DND-41 (cell line): Measurements from ENCODE around the gene TMEM44.

Source experiments
- ATAC-seq: fragments of 200-7000 bp; cut with Tn5 transposase; 3 replicates; pipeline ENCODE4 v1.9.1; 2021; ENCODE audit warnings: low read depth; ENCODE audit not compliant: insufficient read depth
- DNase-seq: peaks from one replicate; pipeline ENCODE4 v3.0.0-alpha.2; 2020
- H2AFZ ChIP-seq: 2 replicates; pipeline ENCODE4 v1.6.0; 2012; ENCODE audit warnings: low read depth, low read length
- H3K27ac ChIP-seq: 2 replicates; pipeline ENCODE4 v1.5.1; 2012; ENCODE audit warnings: low read length, inconsistent platforms
- H3K27me3 ChIP-seq: fragments of 200-600 bp; sonication (generic); 2 replicates; pipeline ENCODE4 v1.6.0; 2012; ENCODE audit warnings: low read length, mild to moderate bottlenecking, inconsistent platforms; ENCODE audit not compliant: insufficient read depth, poor library complexity
- H3K36me3 ChIP-seq: 2 replicates; pipeline ENCODE4 v1.5.1; 2012; ENCODE audit warnings: low read length, inconsistent platforms; ENCODE audit not compliant: insufficient read depth
- H3K4me1 ChIP-seq: 2 replicates; pipeline ENCODE4 v1.5.1; 2012; ENCODE audit warnings: mild to moderate bottlenecking, low read length; ENCODE audit not compliant: insufficient read depth
- H3K4me2 ChIP-seq: 2 replicates; pipeline ENCODE4 v1.6.0; 2012; ENCODE audit warnings: mild to moderate bottlenecking, moderate library complexity, low read length, inconsistent platforms; ENCODE audit not compliant: insufficient read depth
- H3K4me3 ChIP-seq, 2 experiments: fragments of 200-600 bp in 1 of 2; shearing (Covaris generic) in 1 of 2; 2 replicates each; pipeline ENCODE4 v1.5.1; 2012 to 2016; ENCODE audit warnings: inconsistent platforms in 2 of 2, low read length in 2 of 2, mild to moderate bottlenecking in 2 of 2, low read depth in 1 of 2, moderate library complexity in 1 of 2
- H3K79me2 ChIP-seq: 2 replicates; pipeline ENCODE4 v1.6.0; 2012; ENCODE audit warnings: low read length, inconsistent platforms; ENCODE audit not compliant: insufficient read depth
- H3K9ac ChIP-seq: 2 replicates; pipeline ENCODE4 v1.6.0; 2012; ENCODE audit warnings: low read depth, mild to moderate bottlenecking, inconsistent platforms, low read length, moderate library complexity
- H3K9me3 ChIP-seq: 2 replicates; pipeline ENCODE4 v1.5.1; 2012; ENCODE audit warnings: low read length, moderate library complexity, mild to moderate bottlenecking, inconsistent platforms; ENCODE audit not compliant: insufficient read depth, severe bottlenecking
- H4K20me1 ChIP-seq: 2 replicates; pipeline ENCODE4 v1.6.0; 2012; ENCODE audit warnings: low read length; ENCODE audit not compliant: insufficient read depth
- CTCF ChIP-seq: IDR thresholded peaks from 2 replicates; pipeline ENCODE4 v1.5.1; 2012; ENCODE audit warnings: borderline replicate concordance, low read length, moderate library complexity, mild to moderate bottlenecking; ENCODE audit not compliant: poor library complexity, severe bottlenecking; ENCODE audit errors: extremely low read depth
- EZH2 ChIP-seq: IDR thresholded peaks from 3 replicates; pipeline ENCODE4 v1.6.1; 2012; ENCODE audit warnings: borderline replicate concordance, low read depth, mild to moderate bottlenecking, moderate library complexity, low read length, inconsistent platforms; ENCODE audit not compliant: severe bottlenecking

TMEM44 gene

DNA sequence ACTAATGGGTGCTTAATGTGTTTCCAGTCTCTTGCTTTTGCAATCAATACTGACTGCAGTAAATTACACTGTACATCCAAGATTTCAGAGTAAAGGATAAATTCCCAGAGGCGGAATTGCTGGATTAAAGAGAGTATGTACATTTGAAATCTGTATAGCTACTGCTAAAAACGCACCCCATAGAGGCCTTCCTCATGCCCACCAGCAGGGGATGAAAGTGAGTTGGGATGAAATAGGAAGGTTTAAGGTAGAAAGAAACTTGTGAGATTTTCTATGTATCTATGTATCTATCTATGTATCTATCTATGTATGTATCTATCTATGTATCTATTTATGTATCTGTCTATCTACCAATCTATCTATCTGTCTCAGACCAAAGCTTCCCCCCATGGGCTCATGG is 28.4 kb downstream of the TMEM44 start:
- TF ChIP-seq CTCF (peak; percentile 43), EZH2 (no peak)
- Histone ChIP-seq H3K9ac (no peak overlapping the region), H3K4me1 (no peaks in the 10 kb centered on the region), H3K27me3 (no peaks in the 10 kb centered on the region), H3K4me3 (no peak overlapping the region), H4K20me1 (no peaks in the 10 kb centered on the region), H3K36me3 (peaks cover 34% of the 10 kb centered on the region), H3K79me2 (no peaks in the 10 kb centered on the region), H3K9me3 (no peaks in the 10 kb centered on the region), H3K27ac (no peak overlapping the region), H3K4me2 (no peak overlapping the region), H2AFZ (no peak overlapping the region)
- DNase-seq: no peak
- ATAC-seq: no peak

- no peak overlapping the region for H3K4me3 ChIP-seq
- no peak overlapping the region for H2AFZ ChIP-seq
- no peaks in the 10 kb centered on the region for H3K4me1 ChIP-seq
- H3K27ac ChIP-seq: no peak overlapping the region
- H3K9me3 ChIP-seq: no peaks in the 10 kb centered on the region
- no peak overlapping the region for H3K9ac ChIP-seq
- H3K4me2 ChIP-seq: no peak overlapping the region
- TF ChIP-seq EZH2 (no peak), CTCF (no peak)
- peaks cover 36% of the 10 kb centered on the region for H3K36me3 ChIP-seq
- H3K27me3 ChIP-seq: no peaks in the 10 kb centered on the region
- ATAC-seq (no peak), DNase-seq (no peak)
- H4K20me1 ChIP-seq: no peaks in the 10 kb centered on the region
- no peaks in the 10 kb centered on the region for H3K79me2 ChIP-seq
These were observed 29.1 kb downstream of the TMEM44 start for GRCh38 chr3:194604126-194604525.

DNA sequence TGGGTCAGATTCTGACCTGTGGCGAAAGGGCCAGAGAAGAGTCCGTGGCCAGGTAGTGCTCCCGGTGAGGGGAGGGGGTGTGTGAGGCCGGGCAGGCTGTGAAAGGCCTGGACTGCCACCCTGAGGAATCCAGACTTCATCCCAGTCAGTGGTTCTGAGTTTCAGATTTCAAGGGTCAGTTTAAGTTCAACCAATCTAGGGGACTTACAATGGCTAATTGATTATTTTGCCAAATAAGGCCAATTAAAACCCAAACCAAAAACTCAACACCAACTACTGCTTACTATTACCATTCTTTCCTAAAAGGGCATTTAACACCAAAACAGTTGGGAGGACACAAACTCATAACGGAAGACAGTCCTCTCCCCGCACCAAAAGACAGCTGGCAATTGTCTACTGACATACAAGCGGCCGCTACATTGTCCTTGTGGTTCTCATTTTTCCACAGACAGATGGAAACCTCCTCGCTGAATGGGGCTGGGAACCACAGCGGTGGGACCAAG is 30.5 kb downstream of the TMEM44 start:
- H3K36me3 ChIP-seq: peaks cover 45% of the 10 kb centered on the region
- no peak overlapping the region for H3K9ac ChIP-seq
- H4K20me1 ChIP-seq: no peaks in the 10 kb centered on the region
- no peaks in the 10 kb centered on the region for H3K79me2 ChIP-seq
- H3K9me3 ChIP-seq: no peaks in the 10 kb centered on the region
- H3K27me3 ChIP-seq: no peaks in the 10 kb centered on the region
- no peaks in the 10 kb centered on the region for H3K4me1 ChIP-seq
- H2AFZ ChIP-seq: no peak overlapping the region
- ATAC-seq: no peak
- H3K27ac ChIP-seq: no peak overlapping the region
- no peak for DNase-seq
- TF ChIP-seq EZH2: no peak
- no peak for TF ChIP-seq CTCF
- H3K4me3 ChIP-seq: no peak overlapping the region
- no peak overlapping the region for H3K4me2 ChIP-seq
